C4-2B (cell line): ENCODE data around the gene ADGRG6.

Experiments
- H3K27ac ChIP-seq: fragments of 450-650 bp; 2 replicates; pipeline ENCODE4 v1.5.1; 2017
- ZFX ChIP-seq: fragments of 450-650 bp; IDR thresholded peaks from 2 replicates; pipeline ENCODE4 v1.6.1; 2017
- TF ChIP-seq, protein P1 (sequence below): fragments of 450-650 bp; conservative IDR thresholded peaks from 2 replicates; pipeline ENCODE4 v1.5.1; 2017; ENCODE audit warnings: mild to moderate bottlenecking

ADGRG6 gene

DNA sequence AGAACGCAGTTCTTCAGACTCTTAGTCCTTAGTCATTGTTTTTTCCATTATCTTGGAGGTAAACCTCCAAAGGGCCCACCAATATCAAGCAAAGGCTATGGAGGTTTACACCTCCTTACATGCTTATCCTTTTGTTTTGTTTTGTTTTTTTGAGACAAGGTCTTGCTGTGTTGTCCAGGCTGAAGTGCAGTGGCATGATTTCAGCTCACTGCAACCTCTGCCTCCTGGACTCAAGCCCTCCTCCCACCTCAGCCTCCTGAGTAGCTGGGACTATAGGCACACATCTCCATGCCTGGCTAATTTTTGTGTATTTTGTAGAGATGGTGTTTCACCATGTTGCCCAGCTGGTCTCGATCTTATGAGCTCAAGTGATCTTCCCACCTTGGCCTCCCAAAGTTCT lies 26.3 kb downstream of the ADGRG6 start:
- no peak overlapping the region for H3K27ac ChIP-seq
- no peak for TF ChIP-seq ZFX
- TF ChIP-seq, protein P1, sequence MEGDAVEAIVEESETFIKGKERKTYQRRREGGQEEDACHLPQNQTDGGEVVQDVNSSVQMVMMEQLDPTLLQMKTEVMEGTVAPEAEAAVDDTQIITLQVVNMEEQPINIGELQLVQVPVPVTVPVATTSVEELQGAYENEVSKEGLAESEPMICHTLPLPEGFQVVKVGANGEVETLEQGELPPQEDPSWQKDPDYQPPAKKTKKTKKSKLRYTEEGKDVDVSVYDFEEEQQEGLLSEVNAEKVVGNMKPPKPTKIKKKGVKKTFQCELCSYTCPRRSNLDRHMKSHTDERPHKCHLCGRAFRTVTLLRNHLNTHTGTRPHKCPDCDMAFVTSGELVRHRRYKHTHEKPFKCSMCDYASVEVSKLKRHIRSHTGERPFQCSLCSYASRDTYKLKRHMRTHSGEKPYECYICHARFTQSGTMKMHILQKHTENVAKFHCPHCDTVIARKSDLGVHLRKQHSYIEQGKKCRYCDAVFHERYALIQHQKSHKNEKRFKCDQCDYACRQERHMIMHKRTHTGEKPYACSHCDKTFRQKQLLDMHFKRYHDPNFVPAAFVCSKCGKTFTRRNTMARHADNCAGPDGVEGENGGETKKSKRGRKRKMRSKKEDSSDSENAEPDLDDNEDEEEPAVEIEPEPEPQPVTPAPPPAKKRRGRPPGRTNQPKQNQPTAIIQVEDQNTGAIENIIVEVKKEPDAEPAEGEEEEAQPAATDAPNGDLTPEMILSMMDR = no peak

DNA sequence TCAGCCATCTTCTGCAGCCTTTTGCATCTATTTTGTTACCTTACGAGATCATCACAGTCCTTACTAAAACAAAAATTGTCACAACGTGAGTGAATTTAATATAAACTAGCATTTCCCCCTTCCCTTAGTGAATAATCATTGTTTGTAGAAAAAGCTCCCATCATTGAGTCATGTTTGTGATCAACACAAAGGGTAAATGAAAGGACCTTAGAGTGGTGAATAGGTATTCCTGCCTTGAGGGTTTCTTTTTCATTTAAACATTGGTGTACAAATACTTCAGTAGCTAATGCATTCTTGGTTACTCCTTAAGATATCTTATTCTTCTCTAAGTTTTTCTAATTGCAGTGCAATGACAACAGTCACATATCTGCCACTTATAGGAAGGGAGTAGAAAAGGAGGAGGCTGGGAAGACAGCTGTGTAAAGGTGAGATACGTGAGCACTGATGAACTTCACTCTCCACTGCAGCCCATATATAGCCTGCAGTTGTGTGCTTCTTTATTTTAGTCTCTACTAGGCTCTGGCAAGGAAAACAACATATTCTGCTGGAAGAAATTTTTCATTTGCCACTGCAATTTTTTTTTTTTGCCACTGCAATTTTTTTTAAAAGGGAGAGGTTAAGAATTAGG lies 27.8 kb downstream of the ADGRG6 start:
- no peak overlapping the region for H3K27ac ChIP-seq

DNA sequence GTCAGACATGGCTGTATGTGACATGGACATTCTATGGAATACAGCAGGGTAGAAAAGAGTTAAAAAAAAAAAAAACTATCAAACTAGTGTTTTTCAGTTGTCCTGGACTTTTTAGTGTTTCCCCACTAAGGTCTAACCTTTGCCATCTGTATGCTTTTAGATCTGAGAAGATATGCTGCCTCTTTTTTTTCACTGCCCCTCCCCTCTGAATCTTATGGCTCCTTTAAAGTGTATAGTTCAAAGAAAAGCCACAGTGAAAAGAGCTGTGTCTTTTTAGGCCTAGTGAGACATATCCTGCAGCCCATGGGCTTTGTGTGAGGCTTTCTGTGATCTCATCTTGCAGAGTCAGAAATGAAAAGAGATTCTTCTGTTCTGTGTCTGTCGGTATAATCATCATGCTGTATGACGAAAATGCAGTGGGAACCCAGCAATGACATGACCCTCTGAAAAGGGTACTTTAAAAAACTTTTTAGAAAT lies 29.3 kb downstream of the ADGRG6 start:
- no peak overlapping the region for H3K27ac ChIP-seq
- TF ChIP-seq ZFX = no peak
- TF ChIP-seq, protein P1 = no peak

More for the DNA sequence above, 27.8 kb downstream of the ADGRG6 start:
- TF ChIP-seq, protein P1 = no peak
- no peak for TF ChIP-seq ZFX

DNA sequence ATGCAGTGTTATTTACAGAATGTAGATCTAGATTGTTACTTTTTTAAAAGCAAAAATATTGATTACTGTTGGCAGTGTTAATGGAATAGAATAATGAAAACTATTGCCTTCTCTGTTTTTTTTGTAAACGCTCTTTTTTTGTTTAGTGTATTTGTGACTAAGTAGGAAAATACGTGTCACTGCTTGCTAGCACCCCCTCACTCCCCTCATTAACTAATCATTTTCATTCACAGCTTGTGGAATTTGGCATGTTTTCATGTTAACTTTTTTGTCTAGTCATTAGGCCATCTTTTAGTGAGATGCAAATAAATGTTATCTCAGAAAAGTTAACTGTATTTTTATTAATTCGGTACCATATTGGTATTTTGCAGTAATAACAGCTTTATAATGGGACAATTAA lies 29.8 kb downstream of the ADGRG6 start:
- TF ChIP-seq, protein P1 = no peak
- TF ChIP-seq ZFX = no peak

DNA sequence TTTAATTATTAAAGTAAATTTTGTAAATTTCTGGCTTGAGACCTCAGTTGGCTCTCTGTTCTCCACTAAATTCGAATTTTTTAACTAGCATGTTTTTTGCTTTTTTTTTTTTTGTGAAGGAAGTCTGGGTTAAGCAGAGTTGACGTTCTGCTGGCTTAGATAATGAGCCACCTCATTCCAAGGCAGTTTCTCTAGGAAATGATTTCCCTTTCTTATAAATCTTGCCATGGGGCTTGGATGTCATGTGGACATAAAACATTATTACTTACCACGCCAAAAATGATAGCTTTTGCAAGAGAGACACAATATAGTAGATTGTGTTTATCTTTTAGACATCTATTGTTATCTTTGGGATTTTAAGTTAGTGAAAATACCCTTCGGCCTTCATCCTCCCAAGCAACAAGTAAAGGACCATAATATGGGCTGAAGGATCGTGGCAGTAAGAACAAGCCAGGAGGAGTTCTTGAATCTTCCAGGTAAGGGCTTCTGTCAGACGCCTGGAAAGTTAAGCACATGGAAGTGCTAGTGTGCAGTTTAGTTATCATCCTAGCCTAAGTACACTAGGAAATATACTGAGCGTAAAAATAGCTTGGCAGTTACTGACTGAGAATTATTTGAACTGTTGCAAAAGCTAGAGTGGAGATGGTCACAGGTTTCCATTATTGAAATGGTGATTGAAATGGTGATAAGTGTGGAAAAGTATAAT lies 30.7 kb downstream of the ADGRG6 start:
- TF ChIP-seq ZFX = no peak
- TF ChIP-seq, protein P1 = no peak
- H3K27ac ChIP-seq = no peak overlapping the region

More for the DNA sequence above, 29.8 kb downstream of the ADGRG6 start:
- H3K27ac ChIP-seq = no peak overlapping the region

DNA sequence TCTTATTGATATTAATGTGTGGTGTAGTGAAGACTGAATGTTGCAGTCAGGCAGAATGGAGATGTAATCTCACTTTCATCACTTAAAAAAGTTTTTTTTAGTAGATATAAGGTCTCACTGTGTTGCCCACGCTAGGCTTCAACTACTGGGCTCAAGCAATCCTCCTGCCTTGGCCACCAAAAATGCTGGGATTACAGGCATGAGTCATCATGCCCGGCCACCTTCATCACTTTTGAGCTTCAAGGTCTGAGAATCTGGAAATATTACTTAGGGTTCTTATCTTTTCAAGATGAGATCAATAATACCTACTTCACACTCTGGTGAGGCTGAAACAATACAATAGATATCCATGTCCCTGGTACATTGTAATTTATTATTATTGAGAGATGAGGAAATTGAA lies 31.6 kb downstream of the ADGRG6 start:
- no peak overlapping the region for H3K27ac ChIP-seq
- TF ChIP-seq ZFX = no peak
- TF ChIP-seq, protein P1 = no peak

DNA sequence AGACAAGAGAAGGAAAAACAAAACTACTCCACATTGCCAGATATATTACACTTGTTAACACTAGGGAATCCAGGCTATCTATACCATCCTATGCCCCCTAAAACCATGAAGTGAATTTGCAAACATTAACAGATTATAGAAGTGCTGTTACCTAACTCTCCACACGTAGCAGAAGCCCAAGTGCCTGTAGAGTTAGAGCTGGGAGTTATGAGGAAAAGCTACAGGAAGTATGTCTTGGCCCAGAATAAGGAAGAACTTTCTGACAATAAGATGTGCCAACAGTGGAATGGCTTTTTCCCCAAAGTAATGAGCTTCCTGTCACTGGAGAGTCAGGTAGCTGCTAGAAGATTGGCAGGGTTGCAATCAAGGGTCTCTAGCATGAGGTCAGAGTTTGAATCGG lies 32.5 kb downstream of the ADGRG6 start:
- no peak overlapping the region for H3K27ac ChIP-seq

More for the DNA sequence above, 32.5 kb downstream of the ADGRG6 start:
- TF ChIP-seq, protein P1 = no peak
- TF ChIP-seq ZFX = no peak
